Measurements from ENCODE around the gene ZNF275.
A peak's percentile ranks its signal among the peaks of the same experiment; 100 is the strongest.

Gene ZNF275

GRCh38 chrX:153353416-153353815, 19.5 kb downstream of the ZNF275 start:
- DNase-seq (ENCODE audit: extremely low spot score), result peak; percentile 30
- POLR2A ChIA-PET, result no interaction called here
- no peak for TF ChIP-seq L3MBTL2 (conservative IDR thresholded peaks at IDR 0.05)
- no peak for TF ChIP-seq LEF1 (IDR thresholded peaks at IDR 0.05; ENCODE audit: borderline replicate concordance)
- no peak for TF ChIP-seq PKNOX1 (IDR thresholded peaks at IDR 0.05)
- no peak for TF ChIP-seq FOXK2 (IDR thresholded peaks at IDR 0.05)
- TF ChIP-seq TARDBP (IDR thresholded peaks at IDR 0.05), result no peak
- no peak for TF ChIP-seq ZNF384 (IDR thresholded peaks at IDR 0.05)
- TF ChIP-seq BHLHE40 (IDR thresholded peaks at IDR 0.05; ENCODE audit: borderline replicate concordance), result no peak
- no peak for TF ChIP-seq ARNT (IDR thresholded peaks at IDR 0.05)
- TF ChIP-seq HDGF (IDR thresholded peaks at IDR 0.05; ENCODE audit: borderline replicate concordance), result no peak
- TF ChIP-seq ELF4 (IDR thresholded peaks at IDR 0.05), result no peak
- TF ChIP-seq FOXM1 (IDR thresholded peaks at IDR 0.05; ENCODE audit: borderline replicate concordance), result no peak
- TF ChIP-seq FOXA1 (IDR thresholded peaks at IDR 0.05), result no peak
- TF ChIP-seq SP1 (IDR thresholded peaks at IDR 0.05), result no peak
- TF ChIP-seq NFRKB (IDR thresholded peaks at IDR 0.05), result no peak
- no peak for TF ChIP-seq SUZ12 (IDR thresholded peaks at IDR 0.05)
- no peak for TF ChIP-seq CTBP1 (IDR thresholded peaks at IDR 0.05; ENCODE audit: borderline replicate concordance)
- CTCF ChIA-PET, result no interaction called here

GRCh38 chrX:153357877-153358276, 23.9 kb downstream of the ZNF275 start:
- CTCF ChIA-PET, result no interaction called here

GRCh38 chrX:153361781-153362397, 27.9 kb downstream of the ZNF275 start:
- ChIA-PET CTCF (no interaction called here), POLR2A (no interaction called here)
- no peak for TF ChIP-seq SUZ12 (IDR thresholded peaks at IDR 0.05)
- TF ChIP-seq L3MBTL2 (conservative IDR thresholded peaks at IDR 0.05), result 0 out of 2 replicates have a peak, but pooled peaks have one; percentile 17
- no peak for DNase-seq (ENCODE audit: extremely low spot score)

More at GRCh38 chrX:153357877-153358276, 23.9 kb downstream of the ZNF275 start:
- POLR2A ChIA-PET, result no interaction called here
- TF ChIP-seq ARNT (IDR thresholded peaks at IDR 0.05) (no peak), ZNF384 (IDR thresholded peaks at IDR 0.05) (no peak), CTBP1 (IDR thresholded peaks at IDR 0.05; ENCODE audit: borderline replicate concordance) (no peak), LEF1 (IDR thresholded peaks at IDR 0.05; ENCODE audit: borderline replicate concordance) (no peak), HDGF (IDR thresholded peaks at IDR 0.05; ENCODE audit: borderline replicate concordance) (no peak), PKNOX1 (IDR thresholded peaks at IDR 0.05) (no peak), SP1 (IDR thresholded peaks at IDR 0.05) (no peak), FOXK2 (IDR thresholded peaks at IDR 0.05) (no peak), L3MBTL2 (conservative IDR thresholded peaks at IDR 0.05) (no peak), FOXM1 (IDR thresholded peaks at IDR 0.05; ENCODE audit: borderline replicate concordance) (no peak), NFRKB (IDR thresholded peaks at IDR 0.05) (no peak)
- DNase-seq (ENCODE audit: extremely low spot score), result no peak

GRCh38 chrX:153365670-153366069, 31.7 kb downstream of the ZNF275 start:
- no peak for DNase-seq (ENCODE audit: extremely low spot score)
- POLR2A ChIA-PET, result no interaction called here
- TF ChIP-seq HDGF (IDR thresholded peaks at IDR 0.05; ENCODE audit: borderline replicate concordance), result no peak
- no peak for TF ChIP-seq FOXA1 (IDR thresholded peaks at IDR 0.05)
- no peak for TF ChIP-seq ARNT (IDR thresholded peaks at IDR 0.05)
- TF ChIP-seq LEF1 (IDR thresholded peaks at IDR 0.05; ENCODE audit: borderline replicate concordance), result no peak
- TF ChIP-seq ZNF384 (IDR thresholded peaks at IDR 0.05), result no peak
- TF ChIP-seq NFRKB (IDR thresholded peaks at IDR 0.05), result no peak
- no peak for TF ChIP-seq FOXK2 (IDR thresholded peaks at IDR 0.05)
- CTCF ChIA-PET, result no interaction called here

- DNase-seq (ENCODE audit: extremely low spot score), result no peak
- TF ChIP-seq NFRKB (IDR thresholded peaks at IDR 0.05) (no peak), ZNF384 (IDR thresholded peaks at IDR 0.05) (no peak), ELF4 (IDR thresholded peaks at IDR 0.05) (no peak), FOXK2 (IDR thresholded peaks at IDR 0.05) (no peak), TARDBP (IDR thresholded peaks at IDR 0.05) (no peak), CTBP1 (IDR thresholded peaks at IDR 0.05; ENCODE audit: borderline replicate concordance) (no peak), L3MBTL2 (conservative IDR thresholded peaks at IDR 0.05) (no peak), FOXM1 (IDR thresholded peaks at IDR 0.05; ENCODE audit: borderline replicate concordance) (no peak), LEF1 (IDR thresholded peaks at IDR 0.05; ENCODE audit: borderline replicate concordance) (no peak), ARNT (IDR thresholded peaks at IDR 0.05) (no peak), SUZ12 (IDR thresholded peaks at IDR 0.05) (no peak)
- POLR2A ChIA-PET, result no interaction called here
- CTCF ChIA-PET, result no interaction called here
Measured at GRCh38 chrX:153366119-153366518, 32.2 kb downstream of the ZNF275 start.

GRCh38 chrX:153366878-153367538, 33.1 kb downstream of the ZNF275 start:
- ChIA-PET CTCF (no interaction called here), POLR2A (no interaction called here)

More at GRCh38 chrX:153366878-153367538, 33.1 kb downstream of the ZNF275 start:
- no peak for DNase-seq (ENCODE audit: extremely low spot score)
- TF ChIP-seq FOXM1 (IDR thresholded peaks at IDR 0.05; ENCODE audit: borderline replicate concordance), result no peak
- no peak for TF ChIP-seq CTBP1 (IDR thresholded peaks at IDR 0.05; ENCODE audit: borderline replicate concordance)
- TF ChIP-seq ELF4 (IDR thresholded peaks at IDR 0.05), result no peak
- no peak for TF ChIP-seq NFRKB (IDR thresholded peaks at IDR 0.05)
- no peak for TF ChIP-seq FOXA1 (IDR thresholded peaks at IDR 0.05)
- no peak for TF ChIP-seq HDGF (IDR thresholded peaks at IDR 0.05; ENCODE audit: borderline replicate concordance)
- no peak for TF ChIP-seq SUZ12 (IDR thresholded peaks at IDR 0.05)
- no peak for TF ChIP-seq BHLHE40 (IDR thresholded peaks at IDR 0.05; ENCODE audit: borderline replicate concordance)

All from HEK293T (cell line).